Neuron (in vitro differentiated cells): ENCODE data around the gene TBC1D1.

Experiments
- H2AFZ ChIP-seq: one replicate; pipeline ENCODE4 v1.6.1; 2013; ENCODE audit warnings: low read depth, mild to moderate bottlenecking, inconsistent platforms, low read length, moderate library complexity
- H3K27me3 ChIP-seq: one replicate; pipeline ENCODE4 v1.6.1; 2013; ENCODE audit warnings: low read length; ENCODE audit not compliant: insufficient read depth
- H3K36me3 ChIP-seq: one replicate; pipeline ENCODE4 v1.6.1; 2013; ENCODE audit warnings: low read length; ENCODE audit not compliant: insufficient read depth
- H3K4me1 ChIP-seq: one replicate; pipeline ENCODE4 v1.6.1; 2013; ENCODE audit warnings: low read length; ENCODE audit not compliant: insufficient read depth
- H3K4me3 ChIP-seq: 2 replicates; pipeline ENCODE4 v1.5.1; 2013; ENCODE audit warnings: mild to moderate bottlenecking, low read length, moderate library complexity
- H3K9me3 ChIP-seq: one replicate; pipeline ENCODE4 v1.6.1; 2013; ENCODE audit warnings: low read length

TBC1D1 gene

DNA sequence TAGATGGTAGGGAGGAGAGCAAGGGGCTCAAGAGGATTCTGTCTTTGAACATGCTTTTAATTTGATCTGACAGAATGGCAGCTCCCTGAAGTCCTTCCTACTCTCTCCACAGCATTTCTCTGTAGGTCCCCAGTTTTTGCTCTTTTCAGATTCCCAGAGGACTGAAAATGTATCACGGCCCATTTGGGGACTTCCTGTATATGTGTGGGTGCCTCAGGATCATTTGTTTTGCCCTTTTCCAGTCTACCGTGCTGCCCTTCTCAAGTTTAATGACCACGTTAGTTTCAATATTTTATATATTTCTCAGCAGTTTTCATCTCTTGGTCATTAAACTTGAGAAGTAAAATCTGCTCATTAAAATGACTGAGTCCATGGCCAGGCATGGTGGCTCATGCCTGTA is 2.3 kb downstream of the TBC1D1 start:
- no peaks in the 10 kb centered on the region for H3K36me3 ChIP-seq
- peaks cover 15% of the 10 kb centered on the region for H3K4me1 ChIP-seq
- no peaks in the 10 kb centered on the region for H3K9me3 ChIP-seq
- H3K4me3 ChIP-seq, result no peak overlapping the region
- no peak overlapping the region for H2AFZ ChIP-seq
- peaks cover 72% of the 10 kb centered on the region for H3K27me3 ChIP-seq

- Histone ChIP-seq H2AFZ (no peak overlapping the region), H3K4me1 (peaks cover 10% of the 10 kb centered on the region), H3K36me3 (no peaks in the 10 kb centered on the region), H3K27me3 (peaks cover 57% of the 10 kb centered on the region), H3K4me3 (no peak overlapping the region), H3K9me3 (no peaks in the 10 kb centered on the region)
Measured at GRCh38 chr4:37895271-37895670, 4.4 kb downstream of the TBC1D1 start.

DNA sequence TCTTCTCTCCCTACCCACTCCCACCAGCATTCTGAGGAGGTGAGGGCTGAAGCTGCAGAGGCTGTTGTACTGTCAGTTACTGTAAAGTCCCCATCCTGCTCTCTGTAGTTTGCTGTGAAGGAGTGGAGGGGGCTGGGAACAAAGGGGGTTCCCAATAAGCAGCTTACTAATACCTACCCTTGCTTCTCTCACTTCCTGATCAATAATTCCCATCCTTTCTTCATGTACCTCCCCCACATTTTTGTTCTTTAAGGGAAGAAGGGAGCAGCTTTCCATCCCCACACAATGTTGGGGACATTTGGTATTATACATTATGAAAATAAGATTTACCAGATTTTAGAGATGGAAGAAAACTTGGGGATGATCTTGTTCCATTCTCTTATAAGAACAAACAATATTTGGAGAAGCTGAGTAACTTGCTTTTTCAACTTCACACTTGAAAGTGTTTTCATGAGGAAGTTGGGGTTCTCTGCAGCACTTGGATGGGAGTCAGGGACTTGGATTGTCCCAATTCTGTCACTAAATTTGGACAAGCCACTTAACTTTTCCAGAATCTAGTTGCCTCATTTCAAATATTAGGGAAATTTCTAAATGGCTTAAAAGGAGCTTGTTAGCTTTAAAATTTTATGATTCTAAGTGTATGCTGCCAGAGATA is 5.4 kb downstream of the TBC1D1 start:
- no peaks in the 10 kb centered on the region for H3K36me3 ChIP-seq
- no peaks in the 10 kb centered on the region for H3K9me3 ChIP-seq
- peaks cover 3% of the 10 kb centered on the region for H3K4me1 ChIP-seq
- H3K27me3 ChIP-seq, result peaks cover 50% of the 10 kb centered on the region
- no peak overlapping the region for H3K4me3 ChIP-seq
- H2AFZ ChIP-seq, result no peak overlapping the region

DNA sequence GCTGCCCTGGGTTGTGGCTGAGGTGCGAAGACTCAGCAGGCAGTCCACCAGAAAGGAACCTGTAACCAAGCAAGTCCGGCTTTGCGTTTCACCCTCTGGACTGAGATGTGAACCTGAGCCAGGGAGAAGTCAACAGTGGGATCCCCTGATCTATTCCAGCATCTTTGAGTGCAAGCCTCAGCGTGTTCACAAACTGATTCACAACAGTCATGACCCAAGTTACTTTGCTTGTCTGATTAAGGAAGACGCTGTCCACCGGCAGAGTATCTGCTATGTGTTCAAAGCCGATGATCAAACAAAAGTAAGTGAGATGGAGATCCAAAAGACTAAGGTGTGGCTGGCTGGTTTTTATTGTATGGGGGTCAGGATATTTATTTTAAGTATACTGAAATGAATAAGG is 11.3 kb downstream of the TBC1D1 start:
- Histone ChIP-seq H2AFZ (no peak overlapping the region), H3K9me3 (no peaks in the 10 kb centered on the region), H3K4me1 (no peaks in the 10 kb centered on the region), H3K27me3 (peaks cover 12% of the 10 kb centered on the region), H3K36me3 (no peaks in the 10 kb centered on the region), H3K4me3 (no peak overlapping the region)

DNA sequence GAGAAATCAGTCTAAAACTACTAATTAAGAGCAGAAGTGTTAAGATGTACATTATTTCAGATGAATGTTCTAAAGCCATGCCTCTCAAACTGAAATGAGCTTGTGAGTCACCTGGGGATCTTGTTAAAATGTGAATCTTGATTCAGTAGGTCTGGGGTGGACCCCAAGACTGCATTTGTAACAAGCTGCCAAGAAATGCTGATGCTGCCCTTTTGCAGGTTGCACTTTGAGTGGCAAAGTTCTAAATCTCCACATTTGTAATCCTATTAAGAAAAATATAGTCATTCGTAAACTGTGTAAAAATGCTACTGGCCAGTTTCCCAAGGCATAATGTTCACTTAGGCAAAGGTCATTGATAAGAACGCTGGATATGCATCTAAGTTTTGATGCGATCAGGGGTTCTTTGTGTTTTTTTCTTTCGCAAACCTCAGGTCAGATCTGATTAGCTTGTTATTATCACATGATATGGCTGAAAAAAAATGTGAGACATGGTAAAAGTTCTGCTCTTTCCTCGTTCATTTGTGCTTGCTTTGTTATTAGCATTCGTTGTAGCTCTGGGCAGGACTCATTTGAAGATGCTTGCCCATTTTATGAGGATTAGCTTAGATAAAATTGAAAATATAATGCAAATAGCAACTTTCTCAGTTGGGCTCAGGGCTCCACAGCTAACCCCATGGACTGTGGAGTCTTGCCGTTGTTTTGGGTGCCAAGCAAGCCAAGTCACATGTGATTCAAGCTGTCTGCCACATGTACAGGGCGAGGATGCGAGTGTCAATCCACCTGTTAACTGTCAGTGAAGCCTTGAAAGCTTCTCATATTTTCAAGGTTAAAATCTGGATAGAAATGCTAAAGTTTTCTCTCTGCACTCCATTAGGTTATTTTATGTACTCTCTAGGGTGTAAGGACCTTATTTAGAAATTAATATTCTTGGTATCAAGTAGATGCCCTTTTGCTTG is 12.1 kb downstream of the TBC1D1 start:
- peaks cover 12% of the 10 kb centered on the region for H3K27me3 ChIP-seq
- H3K9me3 ChIP-seq, result no peaks in the 10 kb centered on the region
- no peak overlapping the region for H3K4me3 ChIP-seq
- H2AFZ ChIP-seq, result no peak overlapping the region
- H3K4me1 ChIP-seq, result no peaks in the 10 kb centered on the region
- no peaks in the 10 kb centered on the region for H3K36me3 ChIP-seq

DNA sequence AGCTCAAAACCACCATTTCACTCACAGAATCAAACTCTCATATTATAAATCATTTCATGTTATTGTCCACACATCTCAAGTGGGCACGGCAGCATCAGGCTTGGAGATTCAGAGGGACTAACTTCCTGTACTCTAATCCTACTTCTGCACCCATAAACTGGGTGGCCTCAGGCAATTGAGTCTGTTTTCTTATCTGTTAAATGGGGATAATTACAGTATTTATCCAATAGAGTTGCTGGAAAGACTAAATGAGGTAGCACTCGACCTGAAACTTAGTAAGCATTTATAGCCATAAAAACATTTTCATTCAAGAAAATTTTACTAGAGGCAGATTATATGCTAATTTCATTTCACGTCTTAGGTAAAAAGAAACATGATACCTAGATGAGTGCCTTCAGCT is 13.0 kb downstream of the TBC1D1 start:
- Histone ChIP-seq H3K27me3 (peaks cover 4% of the 10 kb centered on the region), H2AFZ (no peak overlapping the region), H3K9me3 (no peaks in the 10 kb centered on the region), H3K4me1 (peaks cover 4% of the 10 kb centered on the region), H3K36me3 (no peaks in the 10 kb centered on the region), H3K4me3 (no peak overlapping the region)

DNA sequence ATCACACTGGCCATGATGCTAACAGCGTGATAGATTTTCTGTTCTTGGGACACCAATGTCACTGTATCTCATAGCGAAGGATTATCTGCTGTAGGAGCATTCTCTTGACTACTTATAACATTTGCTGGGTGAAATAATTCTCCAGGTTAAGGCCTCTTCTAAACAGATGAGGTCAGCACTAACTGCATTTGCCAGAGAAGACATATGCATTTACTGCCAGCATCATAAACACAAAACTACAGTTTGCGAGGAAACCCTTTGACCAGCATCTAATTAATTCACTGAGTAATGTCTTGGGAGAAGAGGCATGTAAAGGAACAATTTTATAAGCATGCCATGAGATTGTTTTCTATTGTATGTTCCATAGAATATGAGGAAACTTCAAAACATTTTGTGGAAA is 13.9 kb downstream of the TBC1D1 start:
- Histone ChIP-seq H3K9me3 (no peaks in the 10 kb centered on the region), H3K36me3 (no peaks in the 10 kb centered on the region), H3K27me3 (peaks cover 4% of the 10 kb centered on the region), H3K4me1 (peaks cover 12% of the 10 kb centered on the region), H3K4me3 (no peak overlapping the region), H2AFZ (no peak overlapping the region)

DNA sequence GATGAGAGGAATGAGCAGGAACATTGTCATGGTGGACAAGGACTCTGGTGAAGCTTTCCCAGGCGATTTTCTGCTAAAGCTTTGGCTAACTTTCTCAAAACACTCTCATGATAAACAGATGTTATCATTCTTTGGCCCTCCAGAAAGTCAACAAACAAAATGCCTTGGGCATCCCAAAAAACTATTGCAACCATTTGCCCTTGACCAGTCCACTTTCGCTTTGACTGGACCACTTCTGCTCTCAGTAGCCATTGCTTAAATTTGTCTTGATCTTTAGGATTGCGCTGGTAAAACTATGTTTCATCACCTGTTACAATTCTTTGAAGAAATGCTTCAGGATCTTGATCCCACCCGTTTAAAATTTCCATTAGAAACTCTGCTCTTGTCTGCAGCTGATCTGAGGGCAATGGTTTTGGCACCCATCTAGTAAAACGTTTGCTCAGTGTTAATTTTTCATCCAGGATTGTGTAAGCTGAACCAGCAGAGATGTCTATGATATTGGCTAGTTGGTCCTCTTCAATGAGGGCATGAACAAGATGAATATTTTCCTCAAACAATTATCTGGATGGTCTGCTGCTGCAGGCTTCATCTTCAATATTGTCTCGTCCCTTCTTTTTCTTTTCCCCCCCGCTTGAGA is 14.8 kb downstream of the TBC1D1 start:
- Histone ChIP-seq H3K9me3 (no peaks in the 10 kb centered on the region), H3K36me3 (no peaks in the 10 kb centered on the region)

DNA sequence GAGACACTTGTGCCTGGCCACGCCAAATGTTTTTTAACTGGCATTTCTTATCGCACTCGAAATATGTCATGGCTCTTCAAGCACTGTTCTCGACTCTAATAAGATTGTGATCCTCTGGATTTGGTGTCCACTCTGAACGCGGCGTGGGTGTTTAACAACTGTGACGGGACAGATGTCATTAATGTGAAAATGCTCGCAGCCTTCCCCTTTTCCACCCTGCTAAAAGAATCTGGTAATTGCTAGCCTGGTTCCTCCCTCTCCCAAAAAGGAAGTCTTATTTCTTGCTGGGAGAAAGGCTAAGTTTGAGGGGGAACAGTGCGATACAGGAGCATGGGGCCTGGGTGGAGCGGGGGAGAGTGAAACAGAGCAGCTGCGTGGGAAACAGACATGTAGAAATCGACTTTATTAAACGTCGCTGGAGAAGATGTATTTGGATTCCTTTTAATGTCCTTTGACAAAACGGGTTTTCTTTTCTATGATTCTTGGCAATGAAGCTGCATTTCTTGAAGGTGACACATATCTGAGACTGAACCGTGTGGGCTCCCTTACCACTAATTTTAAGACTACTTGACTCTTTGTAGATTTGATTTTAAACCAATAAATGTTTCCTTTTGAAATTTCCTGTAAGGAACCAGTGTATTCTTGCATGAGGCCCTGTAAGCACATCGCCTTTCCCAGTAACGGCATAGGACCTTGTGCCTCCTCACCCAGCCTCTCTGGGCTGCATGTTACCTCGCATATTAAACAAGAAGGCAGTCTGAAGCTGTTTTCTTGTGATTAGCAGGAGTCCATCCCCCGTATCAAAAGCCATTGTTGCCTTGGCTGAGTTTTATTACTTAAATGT is 17.8 kb downstream of the TBC1D1 start:
- no peaks in the 10 kb centered on the region for H3K27me3 ChIP-seq
- H3K9me3 ChIP-seq, result no peaks in the 10 kb centered on the region
- H2AFZ ChIP-seq, result no peak overlapping the region
- no peak overlapping the region for H3K4me3 ChIP-seq
- H3K36me3 ChIP-seq, result no peaks in the 10 kb centered on the region
- H3K4me1 ChIP-seq, result peaks cover 18% of the 10 kb centered on the region

More for the DNA sequence above, 14.8 kb downstream of the TBC1D1 start:
- peaks cover 18% of the 10 kb centered on the region for H3K4me1 ChIP-seq
- no peak overlapping the region for H2AFZ ChIP-seq
- H3K4me3 ChIP-seq, result no peak overlapping the region
- H3K27me3 ChIP-seq, result peaks cover 4% of the 10 kb centered on the region

GRCh38 chr4:37909332-37910090 is 18.6 kb downstream of the TBC1D1 start:
- Histone ChIP-seq H3K36me3 (no peaks in the 10 kb centered on the region), H3K9me3 (no peaks in the 10 kb centered on the region), H2AFZ (no peak overlapping the region), H3K4me1 (peaks cover 18% of the 10 kb centered on the region), H3K4me3 (no peak overlapping the region), H3K27me3 (no peaks in the 10 kb centered on the region)

GRCh38 chr4:37910091-37910486 is 19.2 kb downstream of the TBC1D1 start:
- Histone ChIP-seq H3K36me3 (no peaks in the 10 kb centered on the region), H3K27me3 (no peaks in the 10 kb centered on the region), H2AFZ (no peak overlapping the region), H3K4me1 (peaks cover 18% of the 10 kb centered on the region), H3K4me3 (no peak overlapping the region), H3K9me3 (no peaks in the 10 kb centered on the region)

DNA sequence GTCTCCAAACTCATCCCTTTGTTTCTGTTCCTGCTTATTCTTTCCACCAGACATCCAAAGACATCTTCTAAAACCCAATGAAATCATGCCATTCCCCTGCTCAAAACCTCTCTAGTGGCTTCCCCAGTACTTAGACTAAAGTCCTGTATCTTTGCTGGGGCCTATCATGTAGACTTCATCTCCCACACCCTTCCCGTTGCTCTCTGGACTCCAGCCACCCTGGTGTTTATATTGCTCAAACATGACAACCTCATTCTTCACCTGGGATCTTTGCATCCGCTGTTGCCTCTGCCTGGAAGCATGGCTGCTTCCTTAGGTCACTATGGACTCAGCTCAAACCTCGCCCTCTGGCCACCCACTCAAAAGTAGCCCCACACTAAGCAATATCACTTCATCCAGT is 23.7 kb downstream of the TBC1D1 start:
- Histone ChIP-seq H3K4me1 (peaks cover 7% of the 10 kb centered on the region), H3K4me3 (no peak overlapping the region), H3K9me3 (no peaks in the 10 kb centered on the region), H2AFZ (no peak overlapping the region), H3K36me3 (no peaks in the 10 kb centered on the region), H3K27me3 (no peaks in the 10 kb centered on the region)
